HG02610 (cell line): ENCODE data around the gene PKHD1.
A peak's percentile ranks its signal among the peaks of the same experiment; 100 is the strongest.

Source experiments
- ATAC-seq: cut with Tn5 transposase; IDR thresholded peaks from one replicate; pipeline ENCODE4 v1.9.1; 2021; ENCODE audit warnings: mild to moderate bottlenecking, moderate library complexity; ENCODE audit not compliant: unreplicated experiment

The PKHD1 gene

GRCh38 chr6:52045481-52045880, 41.9 kb downstream of the PKHD1 start:
- ATAC-seq, result no peak

- ATAC-seq, result no peak
These were observed 42.4 kb downstream of the PKHD1 start for GRCh38 chr6:52045033-52045432.

- no peak for ATAC-seq
These were observed 45.1 kb downstream of the PKHD1 start for GRCh38 chr6:52042141-52042885.

- no peak for ATAC-seq
These were observed 46.3 kb downstream of the PKHD1 start for GRCh38 chr6:52041134-52041533.

GRCh38 chr6:52027699-52028098, 59.7 kb downstream of the PKHD1 start:
- ATAC-seq, result no peak

- ATAC-seq, result no peak
These were observed 62.9 kb downstream of the PKHD1 start for GRCh38 chr6:52024451-52025068.

GRCh38 chr6:52022675-52023074, 64.7 kb downstream of the PKHD1 start:
- ATAC-seq, result no peak

GRCh38 chr6:52020945-52021570, 66.4 kb downstream of the PKHD1 start:
- ATAC-seq, result no peak

GRCh38 chr6:52019881-52020280, 67.5 kb downstream of the PKHD1 start:
- no peak for ATAC-seq

GRCh38 chr6:52019092-52019491, 68.3 kb downstream of the PKHD1 start:
- ATAC-seq, result no peak

GRCh38 chr6:52016915-52017748, 70.3 kb downstream of the PKHD1 start:
- peak; percentile 36 for ATAC-seq

- ATAC-seq, result no peak
These were observed 71.5 kb downstream of the PKHD1 start for GRCh38 chr6:52015953-52016352.

GRCh38 chr6:52014391-52014790, 73.0 kb downstream of the PKHD1 start:
- ATAC-seq, result no peak

- no peak for ATAC-seq
These were observed 74.4 kb downstream of the PKHD1 start for GRCh38 chr6:52013035-52013434.

- ATAC-seq, result no peak
These were observed 74.8 kb downstream of the PKHD1 start for GRCh38 chr6:52012582-52012981.

- no peak for ATAC-seq
These were observed 76.6 kb downstream of the PKHD1 start for GRCh38 chr6:52010806-52011205.

- ATAC-seq, result no peak
These were observed 77.3 kb downstream of the PKHD1 start for GRCh38 chr6:52010145-52010544.

- no peak for ATAC-seq
These were observed 77.8 kb downstream of the PKHD1 start for GRCh38 chr6:52009466-52010140.

- ATAC-seq, result no peak
These were observed 87.3 kb downstream of the PKHD1 start for GRCh38 chr6:52000064-52000463.

GRCh38 chr6:51996296-51996947, 91.0 kb downstream of the PKHD1 start:
- ATAC-seq, result peak; percentile 96
